Measurements from ENCODE around the gene HAPLN2. TPM values are rescaled to one million over a fixed set of nuclear protein-coding genes. Genes with fewer than 3 reads are reported as not detected.

Gene HAPLN2
- total RNA-seq, 1 experiment from 2014 or later, result not detected

- Mint-ChIP-seq H3K4me1 (ENCODE audit: low read depth, unreplicated experiment) (peaks cover 6% of the 10 kb centered on the region), H3K27me3 (ENCODE audit: unreplicated experiment) (no peaks in the 10 kb centered on the region), H3K9me3 (ENCODE audit: low read depth, unreplicated experiment) (no peaks in the 10 kb centered on the region), H3K27ac (ENCODE audit: unreplicated experiment) (peak overlapping the region; percentile 13), H3K4me3 (ENCODE audit: low read depth, unreplicated experiment) (no peak overlapping the region), H3K36me3 (ENCODE audit: insufficient read depth, unreplicated experiment) (peaks cover 55% of the 10 kb centered on the region)
- BruUV-seq (replicated peaks), result no TSS peak
- no peak for DNase-seq
- no peak for TF ChIP-seq CTCF (IDR thresholded peaks at IDR 0.05; ENCODE audit: unreplicated experiment)
- CTCF ChIA-PET, result no interaction called here
- intact Hi-C loops (cut with micrococcal nuclease; ENCODE audit: unreplicated experiment), result no loop called here
Observed at GRCh38 chr1:156596426-156596825, 22.8 kb upstream of the HAPLN2 start.

GRCh38 chr1:156598125-156598524, 21.1 kb upstream of the HAPLN2 start:
- H3K9me3 Mint-ChIP-seq (ENCODE audit: low read depth, unreplicated experiment), result no peaks in the 10 kb centered on the region
- peaks cover 46% of the 10 kb centered on the region for H3K36me3 Mint-ChIP-seq (ENCODE audit: insufficient read depth, unreplicated experiment)
- CTCF ChIA-PET, result interaction anchor here (0.8 kb wide), 1 partner anchor 29 kb away, joined by 6 read pairs; no protein-coding TSS in a partner anchor
- H3K4me3 Mint-ChIP-seq (ENCODE audit: low read depth, unreplicated experiment), result no peak overlapping the region
- peaks cover 14% of the 10 kb centered on the region for H3K4me1 Mint-ChIP-seq (ENCODE audit: low read depth, unreplicated experiment)
- intact Hi-C loops (cut with micrococcal nuclease; ENCODE audit: unreplicated experiment), result no loop called here
- no peaks in the 10 kb centered on the region for H3K27me3 Mint-ChIP-seq (ENCODE audit: unreplicated experiment)
- DNase-seq, result no peak
- no peak for TF ChIP-seq CTCF (IDR thresholded peaks at IDR 0.05; ENCODE audit: unreplicated experiment)
- no TSS peak for BruUV-seq (replicated peaks)
- H3K27ac Mint-ChIP-seq (ENCODE audit: unreplicated experiment), result no peak overlapping the region

GRCh38 chr1:156598731-156599432, 20.3 kb upstream of the HAPLN2 start:
- Mint-ChIP-seq H3K4me1 (ENCODE audit: low read depth, unreplicated experiment) (peaks cover 14% of the 10 kb centered on the region), H3K4me3 (ENCODE audit: low read depth, unreplicated experiment) (no peak overlapping the region), H3K27ac (ENCODE audit: unreplicated experiment) (no peak overlapping the region), H3K36me3 (ENCODE audit: insufficient read depth, unreplicated experiment) (peaks cover 45% of the 10 kb centered on the region), H3K27me3 (ENCODE audit: unreplicated experiment) (no peaks in the 10 kb centered on the region), H3K9me3 (ENCODE audit: low read depth, unreplicated experiment) (no peaks in the 10 kb centered on the region)
- CTCF ChIA-PET, result no interaction called here
- no peak for DNase-seq
- BruUV-seq (replicated peaks), result no TSS peak
- TF ChIP-seq CTCF (IDR thresholded peaks at IDR 0.05; ENCODE audit: unreplicated experiment), result no peak
- intact Hi-C loops (cut with micrococcal nuclease; ENCODE audit: unreplicated experiment), result no loop called here

- Mint-ChIP-seq H3K27ac (ENCODE audit: unreplicated experiment) (no peak overlapping the region), H3K4me1 (ENCODE audit: low read depth, unreplicated experiment) (peaks cover 14% of the 10 kb centered on the region), H3K9me3 (ENCODE audit: low read depth, unreplicated experiment) (no peaks in the 10 kb centered on the region), H3K4me3 (ENCODE audit: low read depth, unreplicated experiment) (no peak overlapping the region), H3K27me3 (ENCODE audit: unreplicated experiment) (no peaks in the 10 kb centered on the region), H3K36me3 (ENCODE audit: insufficient read depth, unreplicated experiment) (peaks cover 43% of the 10 kb centered on the region)
- TF ChIP-seq CTCF (IDR thresholded peaks at IDR 0.05; ENCODE audit: unreplicated experiment), result no peak
- no TSS peak for BruUV-seq (replicated peaks)
- DNase-seq, result no peak
- intact Hi-C loops (cut with micrococcal nuclease; ENCODE audit: unreplicated experiment), result loop anchor here (2.0 kb wide), 1 partner anchor 143 kb away; no protein-coding TSS in a partner anchor
- CTCF ChIA-PET, result interaction anchor here (0.6 kb wide), 1 partner anchor 8 kb away, joined by 3 read pairs; the partner anchor contains the start of gene NAXE
Observed at GRCh38 chr1:156599811-156600210, 19.4 kb upstream of the HAPLN2 start.

Data from Calu3 (cell line).